HG02623 (cell line): Measurements from ENCODE around the gene VGLL4.
"Not testable (repeated sequence)": the region's sequence is repeated elsewhere in the genome, so short reads cannot be mapped to it uniquely, and the experiment has no call there.

Source experiments
- ATAC-seq: cut with Tn5 transposase; IDR thresholded peaks from one replicate; pipeline ENCODE4 v1.9.1; 2021; ENCODE audit warnings: moderate library complexity; ENCODE audit not compliant: unreplicated experiment

Gene VGLL4

GRCh38 chr3:11588755-11589154, 55.0 kb downstream of the VGLL4 start:
- ATAC-seq: no peak

- ATAC-seq: no peak
These were observed 55.4 kb downstream of the VGLL4 start for GRCh38 chr3:11588338-11588737.

- ATAC-seq: no peak
These were observed 55.9 kb downstream of the VGLL4 start for GRCh38 chr3:11587766-11588165.

- no peak for ATAC-seq
These were observed 59.1 kb downstream of the VGLL4 start for GRCh38 chr3:11584570-11584969.

- no peak for ATAC-seq
These were observed 60.1 kb downstream of the VGLL4 start for GRCh38 chr3:11583638-11584046.

- ATAC-seq: no peak
These were observed 60.5 kb downstream of the VGLL4 start for GRCh38 chr3:11583235-11583634.

- no peak for ATAC-seq
These were observed 61.3 kb downstream of the VGLL4 start for GRCh38 chr3:11582191-11582968.

GRCh38 chr3:11581237-11582190, 62.2 kb downstream of the VGLL4 start:
- no peak for ATAC-seq

GRCh38 chr3:11580645-11581044, 63.1 kb downstream of the VGLL4 start:
- no peak for ATAC-seq

- ATAC-seq: no peak
These were observed 65.5 kb downstream of the VGLL4 start for GRCh38 chr3:11578169-11578568.

GRCh38 chr3:11576453-11576852, 67.3 kb downstream of the VGLL4 start:
- ATAC-seq: no peak

- ATAC-seq: no peak
These were observed 68.0 kb downstream of the VGLL4 start for GRCh38 chr3:11575677-11576076.

GRCh38 chr3:11574981-11575669, 68.6 kb downstream of the VGLL4 start:
- no peak for ATAC-seq

- not testable (repeated sequence) for ATAC-seq
These were observed 71.1 kb downstream of the VGLL4 start for GRCh38 chr3:11572660-11573059.

GRCh38 chr3:11570789-11571495, 72.8 kb downstream of the VGLL4 start:
- ATAC-seq: no peak

GRCh38 chr3:11570251-11570650, 73.5 kb downstream of the VGLL4 start:
- ATAC-seq: no peak

- no peak for ATAC-seq
These were observed 74.5 kb downstream of the VGLL4 start for GRCh38 chr3:11569156-11569741.

GRCh38 chr3:11568503-11569155, 75.1 kb downstream of the VGLL4 start:
- ATAC-seq: no peak

- ATAC-seq: no peak
These were observed 75.9 kb downstream of the VGLL4 start for GRCh38 chr3:11567516-11568467.
